GM23338 (cell line): ENCODE results near the gene ADGRL3. TPM values are rescaled to one million over a fixed set of nuclear protein-coding genes. Genes with fewer than 3 reads are reported as not detected.

Experiments
- ATAC-seq: fragments of 200-7000 bp; cut with Tn5 transposase; 3 replicates; pipeline ENCODE4 v1.9.1; 2020
- DNase-seq: peaks from one replicate; pipeline ENCODE4 v3.0.0-alpha.2; 2015; ENCODE audit warnings: low spot score
- H2AFZ ChIP-seq: fragments of 200-600 bp; sonication (generic); 2 replicates; pipeline ENCODE4 v1.8.0; 2016; ENCODE audit warnings: antibody characterized with exemption, mild to moderate bottlenecking, moderate library complexity
- H3F3A ChIP-seq: fragments of 200-600 bp; sonication (generic); replicated peaks from 2 replicates; pipeline ENCODE4 v1.8.0; 2017; ENCODE audit warnings: antibody characterized with exemption, mixed run types, low read depth
- H3K27ac ChIP-seq: fragments of 200-600 bp; sonication (generic); 2 replicates; pipeline ENCODE4 v1.6.1; 2016; ENCODE audit warnings: low read depth
- H3K27me3 ChIP-seq: fragments of 200-600 bp; sonication (generic); 2 replicates; pipeline ENCODE4 v1.8.0; 2016; ENCODE audit warnings: mild to moderate bottlenecking, mixed run types, moderate library complexity; ENCODE audit not compliant: insufficient read depth
- H3K36me3 ChIP-seq: fragments of 200-600 bp; sonication (generic); 2 replicates; pipeline ENCODE4 v1.8.0; 2016; ENCODE audit warnings: mild to moderate bottlenecking; ENCODE audit not compliant: insufficient read depth
- H3K4me1 ChIP-seq: fragments of 200-600 bp; sonication (generic); 2 replicates; pipeline ENCODE4 v1.8.0; 2016; ENCODE audit warnings: mild to moderate bottlenecking, moderate library complexity; ENCODE audit not compliant: insufficient read depth
- H3K4me2 ChIP-seq: fragments of 200-600 bp; sonication (generic); 2 replicates; pipeline ENCODE4 v1.7.1; 2017; ENCODE audit warnings: mixed run types
- H3K4me3 ChIP-seq: fragments of 200-600 bp; sonication (generic); 2 replicates; pipeline ENCODE4 v1.6.1; 2016; ENCODE audit warnings: mixed run types
- H3K79me2 ChIP-seq: fragments of 200-600 bp; sonication (generic); replicated peaks from 2 replicates; pipeline ENCODE4 v1.8.0; 2017; ENCODE audit warnings: mild to moderate bottlenecking; ENCODE audit not compliant: insufficient read depth
- H3K9me2 ChIP-seq: fragments of 200-600 bp; sonication (generic); 2 replicates; pipeline ENCODE4 v1.8.0; 2017; ENCODE audit not compliant: insufficient read depth
- H4K20me1 ChIP-seq: fragments of 200-600 bp; sonication (generic); replicated peaks from 2 replicates; pipeline ENCODE4 v1.8.0; 2017; ENCODE audit warnings: mild to moderate bottlenecking; ENCODE audit not compliant: insufficient read depth
- H3K27ac Mint-ChIP-seq: 2 replicates; pipeline ENCODE4 v1.8.0; 2020; ENCODE audit warnings: inconsistent platforms, mild to moderate bottlenecking, moderate library complexity, mixed read lengths
- H3K27me3 Mint-ChIP-seq: 3 replicates; pipeline ENCODE4 v1.8.0; 2022; ENCODE audit warnings: low read depth, mild to moderate bottlenecking, moderate library complexity, mixed read lengths, inconsistent platforms; ENCODE audit not compliant: insufficient read depth, poor library complexity
- H3K36me3 Mint-ChIP-seq: 3 replicates; pipeline ENCODE4 v1.8.0; 2021; ENCODE audit warnings: low read depth, mild to moderate bottlenecking, inconsistent platforms, moderate library complexity, mixed read lengths
- H3K4me1 Mint-ChIP-seq: 3 replicates; pipeline ENCODE4 v1.8.0; 2020; ENCODE audit warnings: mild to moderate bottlenecking, inconsistent platforms, mixed read lengths
- H3K4me3 Mint-ChIP-seq: 3 replicates; pipeline ENCODE4 v1.8.0; 2021; ENCODE audit warnings: moderate library complexity, mild to moderate bottlenecking, inconsistent platforms, mixed read lengths
- H3K9me3 Mint-ChIP-seq: 3 replicates; pipeline ENCODE4 v1.8.0; 2020; ENCODE audit warnings: moderate library complexity, mild to moderate bottlenecking, inconsistent platforms, mixed read lengths
- CREB1 ChIP-seq: fragments of 250-450 bp; sonication (Bioruptor Pico); IDR thresholded peaks from 2 replicates; pipeline ENCODE4 v1.5.0; 2020; ENCODE audit warnings: low read depth, mild to moderate bottlenecking, moderate library complexity
- EZH2 ChIP-seq: fragments of 200-600 bp; sonication (generic); IDR thresholded peaks from one replicate; pipeline ENCODE4 v1.8.0; 2017; ENCODE audit warnings: antibody characterized with exemption, mild to moderate bottlenecking, low read depth; ENCODE audit not compliant: unreplicated experiment
- EZH2phosphoT487 ChIP-seq: fragments of 200-600 bp; sonication (generic); IDR thresholded peaks from one replicate; pipeline ENCODE4 v1.8.1; 2018; ENCODE audit warnings: antibody characterized with exemption; ENCODE audit not compliant: unreplicated experiment
- ZNF114 ChIP-seq: fragments of 250-450 bp; sonication (Bioruptor Pico); IDR thresholded peaks from 2 replicates; pipeline ENCODE4 v1.5.0; 2020; ENCODE audit warnings: mild to moderate bottlenecking, moderate library complexity
- ZNF331 ChIP-seq: fragments of 250-450 bp; sonication (Bioruptor Pico); IDR thresholded peaks from 2 replicates; pipeline ENCODE4 v1.5.0; 2020; ENCODE audit warnings: low read depth, mild to moderate bottlenecking, moderate library complexity
- polyA plus RNA-seq: library from polyadenylated mRNA; unstranded; fragments of >200 nt; fragmentation: Nextera tagmentation; extraction: Ambion mirVana; gene quantifications from 2 replicates; pipeline ENCODE4 v1.2.1, GENCODE V29; 2016
- total RNA-seq: library from RNA; depleted of rRNA; stranded (reverse); fragments of >200 nt; shearing (Covaris generic); gene quantifications from 2 replicates; pipeline ENCODE4 v1.2.3, GENCODE V29; 2014
- TF ChIP-seq, protein P1 (sequence below): fragments of 250-450 bp; sonication (Bioruptor Pico); IDR thresholded peaks from 2 replicates; pipeline ENCODE4 v1.5.0; 2020; ENCODE audit warnings: mild to moderate bottlenecking, moderate library complexity
- TF ChIP-seq, protein P2 (sequence below): IDR thresholded peaks from one replicate; pipeline ENCODE4 v1.6.1; 2018; ENCODE audit warnings: antibody characterized with exemption; ENCODE audit not compliant: unreplicated experiment
- TF ChIP-seq, protein P3 (sequence below): IDR thresholded peaks from 2 replicates; pipeline ENCODE4 v1.6.1; 2016; ENCODE audit warnings: antibody characterized with exemption

Gene ADGRL3
- total and polyA plus RNA-seq, 2 experiments from 2014 or later = 9.7 to 16.5 TPM

DNA sequence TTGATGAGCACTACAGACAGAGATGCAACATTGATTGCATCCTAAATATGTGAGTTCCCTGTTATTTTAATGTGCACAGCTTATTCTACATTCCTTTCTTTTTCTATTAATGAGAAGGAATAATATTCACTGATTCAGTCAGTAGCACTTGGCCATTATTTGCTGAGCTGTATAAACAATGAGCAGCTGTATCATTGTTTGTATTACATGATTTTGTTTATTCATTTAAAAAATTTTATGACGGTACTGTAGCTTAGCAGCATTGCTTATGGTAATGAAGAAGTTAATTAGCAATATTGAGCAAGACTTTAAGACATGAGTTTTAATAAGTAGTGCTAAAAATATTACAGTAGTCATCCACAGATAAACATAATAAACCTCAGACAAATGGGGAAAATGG is 582.0 kb downstream of the ADGRL3 start (continued):
- TF ChIP-seq, protein P1, sequence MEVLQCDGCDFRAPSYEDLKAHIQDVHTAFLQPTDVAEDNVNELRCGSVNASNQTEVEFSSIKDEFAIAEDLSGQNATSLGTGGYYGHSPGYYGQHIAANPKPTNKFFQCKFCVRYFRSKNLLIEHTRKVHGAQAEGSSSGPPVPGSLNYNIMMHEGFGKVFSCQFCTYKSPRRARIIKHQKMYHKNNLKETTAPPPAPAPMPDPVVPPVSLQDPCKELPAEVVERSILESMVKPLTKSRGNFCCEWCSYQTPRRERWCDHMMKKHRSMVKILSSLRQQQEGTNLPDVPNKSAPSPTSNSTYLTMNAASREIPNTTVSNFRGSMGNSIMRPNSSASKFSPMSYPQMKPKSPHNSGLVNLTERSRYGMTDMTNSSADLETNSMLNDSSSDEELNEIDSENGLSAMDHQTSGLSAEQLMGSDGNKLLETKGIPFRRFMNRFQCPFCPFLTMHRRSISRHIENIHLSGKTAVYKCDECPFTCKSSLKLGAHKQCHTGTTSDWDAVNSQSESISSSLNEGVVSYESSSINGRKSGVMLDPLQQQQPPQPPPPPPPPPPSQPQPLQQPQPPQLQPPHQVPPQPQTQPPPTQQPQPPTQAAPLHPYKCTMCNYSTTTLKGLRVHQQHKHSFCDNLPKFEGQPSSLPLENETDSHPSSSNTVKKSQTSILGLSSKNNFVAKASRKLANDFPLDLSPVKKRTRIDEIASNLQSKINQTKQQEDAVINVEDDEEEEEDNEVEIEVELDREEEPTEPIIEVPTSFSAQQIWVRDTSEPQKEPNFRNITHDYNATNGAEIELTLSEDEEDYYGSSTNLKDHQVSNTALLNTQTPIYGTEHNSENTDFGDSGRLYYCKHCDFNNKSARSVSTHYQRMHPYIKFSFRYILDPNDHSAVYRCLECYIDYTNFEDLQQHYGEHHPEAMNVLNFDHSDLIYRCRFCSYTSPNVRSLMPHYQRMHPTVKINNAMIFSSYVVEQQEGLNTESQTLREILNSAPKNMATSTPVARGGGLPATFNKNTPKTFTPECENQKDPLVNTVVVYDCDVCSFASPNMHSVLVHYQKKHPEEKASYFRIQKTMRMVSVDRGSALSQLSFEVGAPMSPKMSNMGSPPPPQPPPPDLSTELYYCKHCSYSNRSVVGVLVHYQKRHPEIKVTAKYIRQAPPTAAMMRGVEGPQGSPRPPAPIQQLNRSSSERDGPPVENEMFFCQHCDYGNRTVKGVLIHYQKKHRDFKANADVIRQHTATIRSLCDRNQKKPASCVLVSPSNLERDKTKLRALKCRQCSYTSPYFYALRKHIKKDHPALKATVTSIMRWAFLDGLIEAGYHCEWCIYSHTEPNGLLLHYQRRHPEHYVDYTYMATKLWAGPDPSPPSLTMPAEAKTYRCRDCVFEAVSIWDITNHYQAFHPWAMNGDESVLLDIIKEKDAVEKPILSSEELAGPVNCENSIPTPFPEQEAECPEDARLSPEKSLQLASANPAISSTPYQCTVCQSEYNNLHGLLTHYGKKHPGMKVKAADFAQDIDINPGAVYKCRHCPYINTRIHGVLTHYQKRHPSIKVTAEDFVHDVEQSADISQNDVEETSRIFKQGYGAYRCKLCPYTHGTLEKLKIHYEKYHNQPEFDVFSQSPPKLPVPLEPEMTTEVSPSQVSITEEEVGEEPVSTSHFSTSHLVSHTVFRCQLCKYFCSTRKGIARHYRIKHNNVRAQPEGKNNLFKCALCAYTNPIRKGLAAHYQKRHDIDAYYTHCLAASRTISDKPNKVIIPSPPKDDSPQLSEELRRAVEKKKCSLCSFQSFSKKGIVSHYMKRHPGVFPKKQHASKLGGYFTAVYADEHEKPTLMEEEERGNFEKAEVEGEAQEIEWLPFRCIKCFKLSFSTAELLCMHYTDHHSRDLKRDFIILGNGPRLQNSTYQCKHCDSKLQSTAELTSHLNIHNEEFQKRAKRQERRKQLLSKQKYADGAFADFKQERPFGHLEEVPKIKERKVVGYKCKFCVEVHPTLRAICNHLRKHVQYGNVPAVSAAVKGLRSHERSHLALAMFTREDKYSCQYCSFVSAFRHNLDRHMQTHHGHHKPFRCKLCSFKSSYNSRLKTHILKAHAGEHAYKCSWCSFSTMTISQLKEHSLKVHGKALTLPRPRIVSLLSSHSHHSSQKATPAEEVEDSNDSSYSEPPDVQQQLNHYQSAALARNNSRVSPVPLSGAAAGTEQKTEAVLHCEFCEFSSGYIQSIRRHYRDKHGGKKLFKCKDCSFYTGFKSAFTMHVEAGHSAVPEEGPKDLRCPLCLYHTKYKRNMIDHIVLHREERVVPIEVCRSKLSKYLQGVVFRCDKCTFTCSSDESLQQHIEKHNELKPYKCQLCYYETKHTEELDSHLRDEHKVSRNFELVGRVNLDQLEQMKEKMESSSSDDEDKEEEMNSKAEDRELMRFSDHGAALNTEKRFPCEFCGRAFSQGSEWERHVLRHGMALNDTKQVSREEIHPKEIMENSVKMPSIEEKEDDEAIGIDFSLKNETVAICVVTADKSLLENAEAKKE = no peak
- TF ChIP-seq ZNF114 = no peak

DNA sequence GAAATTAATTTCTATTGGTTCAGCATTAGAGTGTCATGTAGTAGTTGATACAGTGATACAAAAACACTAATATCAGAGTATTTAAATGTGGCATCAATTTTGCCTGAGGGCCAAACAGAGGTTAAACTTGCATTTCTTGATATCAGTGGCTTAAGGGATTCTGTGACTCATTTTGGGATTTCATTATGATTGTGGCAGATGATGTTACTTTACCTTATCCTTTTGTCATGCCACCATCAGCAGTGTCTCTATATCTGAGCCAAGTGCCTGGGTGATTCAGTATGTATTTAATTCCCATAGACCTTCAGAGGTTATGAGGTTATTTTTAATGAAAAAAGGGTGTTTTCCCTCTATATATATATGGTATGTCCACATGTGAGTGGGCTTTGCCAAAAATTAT is 582.9 kb downstream of the ADGRL3 start:
- H3K27ac ChIP-seq = no peak overlapping the region
- H3K27me3 ChIP-seq = no peaks in the 10 kb centered on the region
- ATAC-seq (no peak), DNase-seq (no peak)
- no peak overlapping the region for H3K4me2 ChIP-seq
- no peaks in the 10 kb centered on the region for H3K79me2 ChIP-seq
- Mint-ChIP-seq H3K27me3 (peaks cover 2% of the 10 kb centered on the region), H3K27ac (no peak overlapping the region), H3K9me3 (no peaks in the 10 kb centered on the region), H3K4me3 (no peak overlapping the region), H3K36me3 (peaks cover 3% of the 10 kb centered on the region; the same call in 1 of the 3 replicates), H3K4me1 (peaks cover 12% of the 10 kb centered on the region; the same call in 2 of the 3 replicates)
- no peak overlapping the region for H2AFZ ChIP-seq
- no peaks in the 10 kb centered on the region for H3K36me3 ChIP-seq
- H3K4me3 ChIP-seq = no peak overlapping the region
- no peaks in the 10 kb centered on the region for H3F3A ChIP-seq
- no peaks in the 10 kb centered on the region for H3K9me2 ChIP-seq
- H3K4me1 ChIP-seq = no peaks in the 10 kb centered on the region; the same call in 1 of the 2 replicates
- H4K20me1 ChIP-seq = no peaks in the 10 kb centered on the region
- TF ChIP-seq EZH2phosphoT487 (no peak), EZH2 (no peak), ZNF331 (CRISPR knock-in tag) (no peak), CREB1 (no peak)
- TF ChIP-seq, protein P2, sequence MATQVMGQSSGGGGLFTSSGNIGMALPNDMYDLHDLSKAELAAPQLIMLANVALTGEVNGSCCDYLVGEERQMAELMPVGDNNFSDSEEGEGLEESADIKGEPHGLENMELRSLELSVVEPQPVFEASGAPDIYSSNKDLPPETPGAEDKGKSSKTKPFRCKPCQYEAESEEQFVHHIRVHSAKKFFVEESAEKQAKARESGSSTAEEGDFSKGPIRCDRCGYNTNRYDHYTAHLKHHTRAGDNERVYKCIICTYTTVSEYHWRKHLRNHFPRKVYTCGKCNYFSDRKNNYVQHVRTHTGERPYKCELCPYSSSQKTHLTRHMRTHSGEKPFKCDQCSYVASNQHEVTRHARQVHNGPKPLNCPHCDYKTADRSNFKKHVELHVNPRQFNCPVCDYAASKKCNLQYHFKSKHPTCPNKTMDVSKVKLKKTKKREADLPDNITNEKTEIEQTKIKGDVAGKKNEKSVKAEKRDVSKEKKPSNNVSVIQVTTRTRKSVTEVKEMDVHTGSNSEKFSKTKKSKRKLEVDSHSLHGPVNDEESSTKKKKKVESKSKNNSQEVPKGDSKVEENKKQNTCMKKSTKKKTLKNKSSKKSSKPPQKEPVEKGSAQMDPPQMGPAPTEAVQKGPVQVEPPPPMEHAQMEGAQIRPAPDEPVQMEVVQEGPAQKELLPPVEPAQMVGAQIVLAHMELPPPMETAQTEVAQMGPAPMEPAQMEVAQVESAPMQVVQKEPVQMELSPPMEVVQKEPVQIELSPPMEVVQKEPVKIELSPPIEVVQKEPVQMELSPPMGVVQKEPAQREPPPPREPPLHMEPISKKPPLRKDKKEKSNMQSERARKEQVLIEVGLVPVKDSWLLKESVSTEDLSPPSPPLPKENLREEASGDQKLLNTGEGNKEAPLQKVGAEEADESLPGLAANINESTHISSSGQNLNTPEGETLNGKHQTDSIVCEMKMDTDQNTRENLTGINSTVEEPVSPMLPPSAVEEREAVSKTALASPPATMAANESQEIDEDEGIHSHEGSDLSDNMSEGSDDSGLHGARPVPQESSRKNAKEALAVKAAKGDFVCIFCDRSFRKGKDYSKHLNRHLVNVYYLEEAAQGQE = no peak
- TF ChIP-seq, protein P3, sequence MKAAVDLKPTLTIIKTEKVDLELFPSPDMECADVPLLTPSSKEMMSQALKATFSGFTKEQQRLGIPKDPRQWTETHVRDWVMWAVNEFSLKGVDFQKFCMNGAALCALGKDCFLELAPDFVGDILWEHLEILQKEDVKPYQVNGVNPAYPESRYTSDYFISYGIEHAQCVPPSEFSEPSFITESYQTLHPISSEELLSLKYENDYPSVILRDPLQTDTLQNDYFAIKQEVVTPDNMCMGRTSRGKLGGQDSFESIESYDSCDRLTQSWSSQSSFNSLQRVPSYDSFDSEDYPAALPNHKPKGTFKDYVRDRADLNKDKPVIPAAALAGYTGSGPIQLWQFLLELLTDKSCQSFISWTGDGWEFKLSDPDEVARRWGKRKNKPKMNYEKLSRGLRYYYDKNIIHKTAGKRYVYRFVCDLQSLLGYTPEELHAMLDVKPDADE = no peak
